NOMO-1 treated with DMSO at 0.1 percent for 48 hours (cell line): Measurements from ENCODE around the gene CTIF.

Experiments
- DNase-seq: peaks from one replicate; lab custom pipeline; 2025; ENCODE audit not compliant: unreplicated experiment; lab: John Stamatoyannopoulos, UW

CTIF gene

GRCh38 chr18:48531908-48532307 is 6.9 kb upstream of the CTIF start:
- DNase-seq, result no peak

- no peak for DNase-seq
Observed at GRCh38 chr18:48533340-48534070, 5.3 kb upstream of the CTIF start.

GRCh38 chr18:48534364-48534763 is 4.5 kb upstream of the CTIF start:
- no peak for DNase-seq

- DNase-seq, result no peak
Observed at GRCh38 chr18:48535956-48536355, 2.9 kb upstream of the CTIF start.

GRCh38 chr18:48536516-48536915 is 2.3 kb upstream of the CTIF start:
- no peak for DNase-seq

- DNase-seq, result peak; percentile 24
Observed at GRCh38 chr18:48539406-48540250, 797 bp downstream of the CTIF start.

- peak; percentile 23 for DNase-seq
Observed at GRCh38 chr18:48540251-48541025, 1.6 kb downstream of the CTIF start.

- peak; percentile 55 for DNase-seq
Observed at GRCh38 chr18:48541026-48541746, 2.4 kb downstream of the CTIF start.

- DNase-seq, result no peak
Observed at GRCh38 chr18:48541747-48542400, 3.0 kb downstream of the CTIF start.

GRCh38 chr18:48542513-48543181 is 3.8 kb downstream of the CTIF start:
- DNase-seq, result no peak

- DNase-seq, result no peak
Observed at GRCh38 chr18:48543228-48543627, 4.4 kb downstream of the CTIF start.

GRCh38 chr18:48544116-48544515 is 5.3 kb downstream of the CTIF start:
- no peak for DNase-seq

- DNase-seq, result no peak
Observed at GRCh38 chr18:48544661-48545415, 6.0 kb downstream of the CTIF start.

GRCh38 chr18:48545757-48546321 is 7.0 kb downstream of the CTIF start:
- DNase-seq, result no peak

GRCh38 chr18:48546396-48546795 is 7.6 kb downstream of the CTIF start:
- no peak for DNase-seq

- no peak for DNase-seq
Observed at GRCh38 chr18:48547531-48547981, 8.7 kb downstream of the CTIF start.

- no peak for DNase-seq
Observed at GRCh38 chr18:48548011-48548771, 9.4 kb downstream of the CTIF start.

- DNase-seq, result no peak
Observed at GRCh38 chr18:48548921-48549320, 10.1 kb downstream of the CTIF start.
